SK-N-MC (cell line): ENCODE data around the gene ARL9.

Experiments used
- EZH2 ChIP-seq: fragments of 200-600 bp; sonication (generic); IDR thresholded peaks from one replicate; pipeline ENCODE4 v1.6.1; 2017; ENCODE audit warnings: antibody characterized with exemption
- FOXP2 ChIP-seq: optimal IDR thresholded peaks from 2 replicates; pipeline ENCODE3; 2011; ENCODE audit warnings: mild to moderate bottlenecking, moderate library complexity; ENCODE audit not compliant: insufficient read depth; ENCODE audit errors: extremely low read length, control extremely low read depth
- POLR2AphosphoS5 ChIP-seq: IDR thresholded peaks from 2 replicates; pipeline ENCODE4 v1.6.1; 2012; ENCODE audit warnings: mild to moderate bottlenecking, low read depth, low read length, borderline replicate concordance

GRCh38 chr4:56531823-56532222, 26.2 kb downstream of the ARL9 start:
- TF ChIP-seq EZH2: no peak
- no peak for TF ChIP-seq FOXP2
- no peak for TF ChIP-seq POLR2AphosphoS5
